ENCODE measurements around the gene BLTP3B. TPM values are rescaled to one million over a fixed set of nuclear protein-coding genes. Genes with fewer than 3 reads are reported as not detected.

BLTP3B gene
- total RNA-seq, 4 donors from 2014 or later: 20.2 to 51.5 (median 46.2) TPM

- no peak for TF ChIP-seq CTCF (IDR thresholded peaks at IDR 0.05; ENCODE audit: low read depth)
These were observed 3.0 kb upstream of the BLTP3B start for GRCh38 chr12:100145643-100146042.

GRCh38 chr12:100141998-100142850 is 450 bp downstream of the BLTP3B start:
- TF ChIP-seq CTCF (IDR thresholded peaks at IDR 0.05; ENCODE audit: low read depth): no peak

GRCh38 chr12:100141666-100141997 is 1.0 kb downstream of the BLTP3B start:
- TF ChIP-seq CTCF (IDR thresholded peaks at IDR 0.05; ENCODE audit: low read depth): no peak

GRCh38 chr12:100138803-100139098 is 3.9 kb downstream of the BLTP3B start:
- TF ChIP-seq CTCF (IDR thresholded peaks at IDR 0.05; ENCODE audit: low read depth): no peak

- TF ChIP-seq CTCF (IDR thresholded peaks at IDR 0.05; ENCODE audit: low read depth): no peak
These were observed 4.4 kb downstream of the BLTP3B start for GRCh38 chr12:100138048-100138802.

GRCh38 chr12:100133200-100133599 is 9.5 kb downstream of the BLTP3B start:
- no peak for TF ChIP-seq CTCF (IDR thresholded peaks at IDR 0.05; ENCODE audit: low read depth)

GRCh38 chr12:100128512-100128908 is 14.2 kb downstream of the BLTP3B start:
- TF ChIP-seq CTCF (IDR thresholded peaks at IDR 0.05; ENCODE audit: low read depth): no peak

Measured in subcutaneous adipose tissue (tissue), 4 donors.